Liver (tissue), 9 donors: ENCODE results near the gene NAA10. TPM values are rescaled to one million over a fixed set of nuclear protein-coding genes. Genes with fewer than 3 reads are reported as not detected.

Experiments used
- DNase-seq: peaks from one replicate; pipeline ENCODE4 v3.0.0-alpha.2; 2017; ENCODE audit warnings: low spot score
- H3K27ac ChIP-seq, 2 donors: one replicate each; pipeline ENCODE4 v1.7.0; 2013; ENCODE audit warnings: inconsistent platforms in 2 of 2, low read length in 2 of 2, control low read depth in 1 of 2, low read depth in 1 of 2, mild to moderate bottlenecking in 1 of 2
- H3K27me3 ChIP-seq, 4 donors: one replicate each; pipeline versions ENCODE4 v1.6.1 to v1.7.0; 2013; ENCODE audit warnings: low read length in 3 of 4, inconsistent platforms in 1 of 4, mild to moderate bottlenecking in 1 of 4, moderate library complexity in 1 of 4; ENCODE audit not compliant: control insufficient read depth in 4 of 4, insufficient read depth in 4 of 4
- H3K36me3 ChIP-seq, 4 donors: one replicate each; pipeline versions ENCODE4 v1.6.1 to v1.7.0; 2013; ENCODE audit warnings: low read length in 3 of 4, mild to moderate bottlenecking in 3 of 4, low read depth in 1 of 4, moderate library complexity in 1 of 4; ENCODE audit not compliant: control insufficient read depth in 4 of 4, insufficient read depth in 3 of 4
- H3K4me1 ChIP-seq, 4 donors: one replicate each; pipeline versions ENCODE4 v1.6.1 to v1.7.0; 2013; ENCODE audit warnings: low read length in 3 of 4, mild to moderate bottlenecking in 3 of 4, moderate library complexity in 1 of 4; ENCODE audit not compliant: control insufficient read depth in 4 of 4, insufficient read depth in 4 of 4
- H3K4me3 ChIP-seq, 3 donors: one replicate each; pipeline versions ENCODE4 v1.6.1 to v1.7.0; 2013; ENCODE audit warnings: low read length in 3 of 3, control low read depth in 1 of 3, low read depth in 1 of 3, mild to moderate bottlenecking in 1 of 3
- H3K9ac ChIP-seq, 2 donors: one replicate each; pipeline ENCODE4 v1.7.0; 2013; ENCODE audit warnings: low read length in 2 of 2, mild to moderate bottlenecking in 2 of 2, moderate library complexity in 2 of 2, control low read depth in 1 of 2, low read depth in 1 of 2
- H3K9me3 ChIP-seq, 4 donors: one replicate each; pipeline versions ENCODE4 v1.6.1 to v1.7.0; 2013; ENCODE audit warnings: low read length in 3 of 4; ENCODE audit not compliant: control insufficient read depth in 4 of 4
- EGR1 ChIP-seq, 2 donors: IDR thresholded peaks; 2 replicates each; pipeline ENCODE4 v1.6.1; 2016 to 2018; ENCODE audit warnings: antibody characterized with exemption in 2 of 2, low read depth in 2 of 2
- FOXA1 ChIP-seq: IDR thresholded peaks from 2 replicates; pipeline ENCODE4 v1.6.1; 2016; ENCODE audit warnings: antibody characterized with exemption
- FOXA2 ChIP-seq: IDR thresholded peaks from 2 replicates; pipeline ENCODE4 v1.6.1; 2016; ENCODE audit warnings: antibody characterized with exemption
- GABPA ChIP-seq, 2 donors: IDR thresholded peaks in 1 of 2; conservative IDR thresholded peaks in 1 of 2; 2 replicates each; pipeline ENCODE4 v1.6.1; 2016; ENCODE audit warnings: antibody characterized with exemption in 2 of 2, mild to moderate bottlenecking in 1 of 2, moderate library complexity in 1 of 2
- HNF4A ChIP-seq, 2 donors: conservative IDR thresholded peaks; 2 replicates each; pipeline ENCODE4 v1.6.1; 2016; ENCODE audit warnings: antibody characterized with exemption in 2 of 2, mild to moderate bottlenecking in 2 of 2
- HNF4G ChIP-seq: IDR thresholded peaks from 2 replicates; pipeline ENCODE4 v1.6.1; 2016; ENCODE audit warnings: antibody characterized with exemption
- JUND ChIP-seq, 2 donors: IDR thresholded peaks; 2 replicates each; pipeline ENCODE4 v1.6.1; 2016; ENCODE audit warnings: antibody characterized with exemption in 2 of 2
- NR2F2 ChIP-seq: IDR thresholded peaks from 2 replicates; pipeline ENCODE4 v1.6.1; 2016; ENCODE audit warnings: antibody characterized with exemption
- RAD21 ChIP-seq, 2 donors: IDR thresholded peaks; 2 replicates each; pipeline ENCODE4 v1.6.1; 2016; ENCODE audit warnings: antibody characterized with exemption in 2 of 2, mild to moderate bottlenecking in 2 of 2
- RXRA ChIP-seq, 2 donors: IDR thresholded peaks; 2 replicates each; pipeline ENCODE4 v1.6.1; 2017 to 2018; ENCODE audit warnings: antibody characterized with exemption in 2 of 2, mild to moderate bottlenecking in 1 of 2
- SP1 ChIP-seq: IDR thresholded peaks from 2 replicates; pipeline ENCODE4 v1.6.1; 2018; ENCODE audit warnings: antibody characterized with exemption, mild to moderate bottlenecking
- TAF1 ChIP-seq: conservative IDR thresholded peaks from 2 replicates; pipeline ENCODE4 v1.6.1; 2016; ENCODE audit warnings: antibody characterized with exemption, mild to moderate bottlenecking
- YY1 ChIP-seq: IDR thresholded peaks from 2 replicates; pipeline ENCODE4 v1.6.1; 2016; ENCODE audit warnings: antibody characterized with exemption, mild to moderate bottlenecking
- WGBS: extraction: QIAGEN DNeasy Blood & Tissue Kit; methylation state at CpG from one replicate; pipeline ENCODE4 v1.1.7; 2013; 5-methylcytosine and 5-hydroxymethylcytosine counted together
- polyA plus RNA-seq, 2 donors: library from polyadenylated mRNA; stranded (reverse) in 1 of 2; unstranded in 1 of 2; fragments of 200-250 nt in 1 of 2; fragments of >200 nt in 1 of 2; fragmentation: Nextera tagmentation in 1 of 2; extraction: Ambion mirVana in 1 of 2; gene quantifications; one replicate each; pipeline versions ENCODE4 v1.2.1 to v1.2.3, GENCODE V29; 2013 to 2015
- total RNA-seq, 2 donors: library from RNA; depleted of rRNA; stranded (reverse); fragments of >200 nt; gene quantifications; one replicate each; pipeline ENCODE4 v1.2.3, GENCODE V29; 2014
- TF ChIP-seq, protein P1 (sequence below): IDR thresholded peaks from 2 replicates; pipeline ENCODE4 v1.6.1; 2016; ENCODE audit warnings: antibody characterized with exemption
- TF ChIP-seq, protein P2 (sequence below): fragments of 150-350 bp; IDR thresholded peaks from 2 replicates; pipeline ENCODE4 v1.5.1; 2017; ENCODE audit warnings: improper control_type of control experiment, low read depth, low read length; ENCODE audit not compliant: missing input control
- TF ChIP-seq, protein P3 (sequence below): IDR thresholded peaks from 2 replicates; pipeline ENCODE4 v1.6.1; 2016; ENCODE audit warnings: antibody characterized with exemption
- TF ChIP-seq, protein P4 (sequence below): IDR thresholded peaks from 2 replicates; pipeline ENCODE4 v1.6.1; 2016; ENCODE audit warnings: antibody characterized with exemption
- donor health status: healthy.
- donor health status: healthy.
- donor health status: healthy.
- donor health status: healthy.
- donor health status: healthy.

Gene NAA10
- total and polyA plus RNA-seq, 4 donors, result 20.5 to 58.8 (median 44.4) TPM

DNA sequence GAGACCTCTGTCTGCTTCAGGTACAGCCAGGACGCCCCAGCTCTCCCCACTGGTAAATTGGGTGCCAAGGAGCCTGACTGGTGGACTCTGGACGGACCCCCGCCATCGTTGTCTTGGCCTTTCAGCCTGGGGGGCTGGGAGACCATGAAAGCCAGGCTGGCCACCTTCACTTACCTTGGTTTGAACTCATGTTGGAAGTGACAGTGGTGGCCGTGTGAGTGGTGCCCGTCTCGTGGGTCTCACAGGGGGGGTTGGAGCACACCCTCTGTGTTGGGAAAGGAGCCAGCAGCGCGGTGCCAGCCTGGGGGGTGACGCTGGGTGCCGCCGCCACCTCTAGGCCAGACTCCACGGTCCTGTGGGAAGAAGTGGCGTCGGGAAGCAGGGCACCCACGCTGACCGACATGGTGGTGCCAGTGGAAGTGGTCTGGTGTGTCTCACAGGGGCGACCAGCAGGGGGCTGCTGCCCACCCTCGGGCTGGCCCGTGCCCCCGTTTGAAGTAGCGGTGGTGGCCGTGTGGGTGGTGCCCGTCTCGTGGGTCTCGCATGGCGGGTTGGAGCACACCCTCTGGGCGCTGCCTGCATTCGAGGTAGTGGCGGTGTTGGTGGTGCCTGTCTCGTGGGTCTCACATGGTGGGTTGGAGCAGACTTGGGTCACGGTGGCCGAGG is 19.2 kb upstream of the NAA10 start (continued):
- TF ChIP-seq, protein P1, sequence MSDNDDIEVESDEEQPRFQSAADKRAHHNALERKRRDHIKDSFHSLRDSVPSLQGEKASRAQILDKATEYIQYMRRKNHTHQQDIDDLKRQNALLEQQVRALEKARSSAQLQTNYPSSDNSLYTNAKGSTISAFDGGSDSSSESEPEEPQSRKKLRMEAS, result no peak
- TF ChIP-seq TAF1, result no peak
- TF ChIP-seq SP1, result no peak
- TF ChIP-seq RAD21 (IDR thresholded peaks at IDR 0.05), result no peak

DNA sequence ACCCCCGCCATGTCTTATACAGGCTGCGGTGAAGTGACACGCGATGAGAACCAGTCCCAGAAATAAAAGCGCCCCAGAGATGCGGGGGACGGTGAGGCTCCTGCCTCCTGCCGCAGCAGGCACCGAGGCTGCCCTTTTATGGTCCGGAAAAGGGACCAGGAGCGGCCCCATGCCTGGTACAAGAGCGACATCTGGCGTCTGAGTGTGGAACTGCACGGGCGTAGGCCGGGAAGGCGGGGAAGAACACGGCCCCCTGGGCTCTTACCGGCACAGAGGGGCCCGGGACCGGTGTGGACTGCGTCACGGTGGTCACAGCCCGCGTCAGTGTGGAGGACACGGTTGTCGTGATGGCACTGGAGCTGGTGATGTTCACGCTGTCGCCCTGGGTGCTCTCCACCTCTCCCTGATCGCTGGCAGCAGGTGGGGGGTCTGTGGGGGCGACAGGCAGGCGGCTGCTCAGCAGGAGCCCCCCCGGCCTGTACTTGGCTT is 18.5 kb upstream of the NAA10 start:
- no peaks in the 10 kb centered on the region for H3K9me3 ChIP-seq
- no peaks in the 10 kb centered on the region for H3K27me3 ChIP-seq
- H3K4me1 ChIP-seq, result peaks cover 0 to 5% (median 0%) of the 10 kb centered on the region in 4 donors
- H3K27ac ChIP-seq, result no peak overlapping the region
- TF ChIP-seq, protein P2, sequence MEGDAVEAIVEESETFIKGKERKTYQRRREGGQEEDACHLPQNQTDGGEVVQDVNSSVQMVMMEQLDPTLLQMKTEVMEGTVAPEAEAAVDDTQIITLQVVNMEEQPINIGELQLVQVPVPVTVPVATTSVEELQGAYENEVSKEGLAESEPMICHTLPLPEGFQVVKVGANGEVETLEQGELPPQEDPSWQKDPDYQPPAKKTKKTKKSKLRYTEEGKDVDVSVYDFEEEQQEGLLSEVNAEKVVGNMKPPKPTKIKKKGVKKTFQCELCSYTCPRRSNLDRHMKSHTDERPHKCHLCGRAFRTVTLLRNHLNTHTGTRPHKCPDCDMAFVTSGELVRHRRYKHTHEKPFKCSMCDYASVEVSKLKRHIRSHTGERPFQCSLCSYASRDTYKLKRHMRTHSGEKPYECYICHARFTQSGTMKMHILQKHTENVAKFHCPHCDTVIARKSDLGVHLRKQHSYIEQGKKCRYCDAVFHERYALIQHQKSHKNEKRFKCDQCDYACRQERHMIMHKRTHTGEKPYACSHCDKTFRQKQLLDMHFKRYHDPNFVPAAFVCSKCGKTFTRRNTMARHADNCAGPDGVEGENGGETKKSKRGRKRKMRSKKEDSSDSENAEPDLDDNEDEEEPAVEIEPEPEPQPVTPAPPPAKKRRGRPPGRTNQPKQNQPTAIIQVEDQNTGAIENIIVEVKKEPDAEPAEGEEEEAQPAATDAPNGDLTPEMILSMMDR, result peak; percentile 93
- TF ChIP-seq HNF4G (no peak), FOXA1 (no peak), NR2F2 (no peak), FOXA2 (no peak), HNF4A (conservative IDR thresholded peaks at IDR 0.05) (no peak), EGR1 (IDR thresholded peaks at IDR 0.05; ENCODE audit: low read depth in 2 of 2) (no peak), YY1 (no peak), RAD21 (IDR thresholded peaks at IDR 0.05) (peak; percentile 78 to 94), TAF1 (no peak), GABPA (IDR thresholded peaks at IDR 0.05 in 1 of 2, conservative IDR thresholded peaks at IDR 0.05 in 1 of 2) (no peak), RXRA (IDR thresholded peaks at IDR 0.05) (no peak), JUND (IDR thresholded peaks at IDR 0.05) (no peak)
- TF ChIP-seq, protein P3, sequence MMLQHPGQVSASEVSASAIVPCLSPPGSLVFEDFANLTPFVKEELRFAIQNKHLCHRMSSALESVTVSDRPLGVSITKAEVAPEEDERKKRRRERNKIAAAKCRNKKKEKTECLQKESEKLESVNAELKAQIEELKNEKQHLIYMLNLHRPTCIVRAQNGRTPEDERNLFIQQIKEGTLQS, result no peak
- TF ChIP-seq, protein P4, sequence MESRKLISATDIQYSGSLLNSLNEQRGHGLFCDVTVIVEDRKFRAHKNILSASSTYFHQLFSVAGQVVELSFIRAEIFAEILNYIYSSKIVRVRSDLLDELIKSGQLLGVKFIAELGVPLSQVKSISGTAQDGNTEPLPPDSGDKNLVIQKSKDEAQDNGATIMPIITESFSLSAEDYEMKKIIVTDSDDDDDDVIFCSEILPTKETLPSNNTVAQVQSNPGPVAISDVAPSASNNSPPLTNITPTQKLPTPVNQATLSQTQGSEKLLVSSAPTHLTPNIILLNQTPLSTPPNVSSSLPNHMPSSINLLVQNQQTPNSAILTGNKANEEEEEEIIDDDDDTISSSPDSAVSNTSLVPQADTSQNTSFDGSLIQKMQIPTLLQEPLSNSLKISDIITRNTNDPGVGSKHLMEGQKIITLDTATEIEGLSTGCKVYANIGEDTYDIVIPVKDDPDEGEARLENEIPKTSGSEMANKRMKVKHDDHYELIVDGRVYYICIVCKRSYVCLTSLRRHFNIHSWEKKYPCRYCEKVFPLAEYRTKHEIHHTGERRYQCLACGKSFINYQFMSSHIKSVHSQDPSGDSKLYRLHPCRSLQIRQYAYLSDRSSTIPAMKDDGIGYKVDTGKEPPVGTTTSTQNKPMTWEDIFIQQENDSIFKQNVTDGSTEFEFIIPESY, result no peak
- TF ChIP-seq, protein P1, result no peak
- DNase-seq, result peak; percentile 81
- H3K36me3 ChIP-seq, result peaks cover 19 to 85% (median 31%) of the 10 kb centered on the region in 4 donors
- WGBS, result 37% methylated on average over 33 of the region's 33 CpGs
- H3K4me3 ChIP-seq, result no peak overlapping the region
- no peak overlapping the region for H3K9ac ChIP-seq
